Mucosa of rectum (tissue), 2 donors: Measurements from ENCODE around the gene TGDS.
A peak's percentile ranks its signal among the peaks of the same experiment; 100 is the strongest.
"Not testable (repeated sequence)": the region's sequence is repeated elsewhere in the genome, so short reads cannot be mapped to it uniquely, and the experiment has no call there.

ENCODE experiments used
- H3K27ac ChIP-seq, 2 donors: one replicate each; pipeline ENCODE4 v1.7.0; 2013; ENCODE audit warnings: inconsistent platforms in 2 of 2, low read depth in 2 of 2, low read length in 2 of 2
- H3K27me3 ChIP-seq, 2 donors: one replicate each; pipeline ENCODE4 v1.7.0; 2013; ENCODE audit warnings: low read length in 2 of 2; ENCODE audit not compliant: control insufficient read depth in 2 of 2, insufficient read depth in 2 of 2
- H3K36me3 ChIP-seq, 2 donors: one replicate each; pipeline ENCODE4 v1.7.0; 2013; ENCODE audit warnings: low read length in 2 of 2; ENCODE audit not compliant: control insufficient read depth in 2 of 2, insufficient read depth in 2 of 2
- H3K4me1 ChIP-seq, 2 donors: one replicate each; pipeline ENCODE4 v1.7.0; 2013; ENCODE audit warnings: low read length in 2 of 2, mild to moderate bottlenecking in 1 of 2; ENCODE audit not compliant: control insufficient read depth in 2 of 2, insufficient read depth in 2 of 2
- H3K4me3 ChIP-seq, 2 donors: one replicate each; pipeline ENCODE4 v1.7.0; 2013; ENCODE audit warnings: low read length in 2 of 2
- H3K9ac ChIP-seq, 2 donors: one replicate each; pipeline ENCODE4 v1.7.0; 2013; ENCODE audit warnings: low read length in 2 of 2, low read depth in 1 of 2, mild to moderate bottlenecking in 1 of 2
- H3K9me3 ChIP-seq, 2 donors: one replicate each; pipeline ENCODE4 v1.7.0; 2013; ENCODE audit warnings: low read length in 2 of 2; ENCODE audit not compliant: control insufficient read depth in 2 of 2
- donor health status: healthy.
- donor health status: Normal muscosa, but diverticular disease.

TGDS gene

GRCh38 chr13:94595950-94596574 lies at the start of gene TGDS:
TSS of gene TGDS (minus strand) at chr13:94596152. CDS start at chr13:94596136, 16 bp downstream.
- Histone ChIP-seq H3K9ac (peak within 1 kb of the TSS; percentile 91 to 94), H3K4me1 (peaks cover 14 to 21% of the 10 kb centered on the region in 2 donors), H3K27me3 (no peaks in the 10 kb centered on the region), H3K27ac (peak within 1 kb of the TSS; percentile 66 to 75), H3K9me3 (no peaks in the 10 kb centered on the region), H3K4me3 (peak within 1 kb of the TSS; percentile 96 to 99), H3K36me3 (peaks cover 5 to 12% of the 10 kb centered on the region in 2 donors)

- Histone ChIP-seq H3K4me1 (no peaks in the 10 kb centered on the region), H3K27ac (no peak overlapping the region), H3K9ac (no peak overlapping the region), H3K9me3 (no peaks in the 10 kb centered on the region), H3K27me3 (no peaks in the 10 kb centered on the region), H3K36me3 (no peaks in the 10 kb centered on the region), H3K4me3 (no peak overlapping the region)
Measured at GRCh38 chr13:94641409-94641941, 45.5 kb upstream of the TGDS start.

GRCh38 chr13:94640721-94641120 lies 44.8 kb upstream of the TGDS start:
- H3K36me3 ChIP-seq = no peaks in the 10 kb centered on the region
- no peaks in the 10 kb centered on the region for H3K4me1 ChIP-seq
- no peak overlapping the region for H3K27ac ChIP-seq
- no peaks in the 10 kb centered on the region for H3K27me3 ChIP-seq
- no peak overlapping the region for H3K4me3 ChIP-seq
- H3K9ac ChIP-seq = no peak overlapping the region
- no peaks in the 10 kb centered on the region for H3K9me3 ChIP-seq

- H3K4me1 ChIP-seq, H3K27ac ChIP-seq, H3K27me3 ChIP-seq, H3K9ac ChIP-seq, H3K4me3 ChIP-seq, H3K9me3 ChIP-seq, H3K36me3 ChIP-seq: not testable (repeated sequence)
Measured at GRCh38 chr13:94637677-94638076, 41.7 kb upstream of the TGDS start.

GRCh38 chr13:94636942-94637578 lies 41.1 kb upstream of the TGDS start:
- Histone ChIP-seq H3K9me3 (no peaks in the 10 kb centered on the region), H3K4me3 (no peak overlapping the region), H3K4me1 (no peaks in the 10 kb centered on the region), H3K27ac (no peak overlapping the region), H3K36me3 (no peaks in the 10 kb centered on the region), H3K27me3 (no peaks in the 10 kb centered on the region), H3K9ac (no peak overlapping the region)

- H3K9ac ChIP-seq, H3K9me3 ChIP-seq, H3K36me3 ChIP-seq, H3K4me1 ChIP-seq, H3K4me3 ChIP-seq, H3K27me3 ChIP-seq, H3K27ac ChIP-seq: not testable (repeated sequence)
Measured at GRCh38 chr13:94636096-94636495, 40.1 kb upstream of the TGDS start.

GRCh38 chr13:94632226-94632980 lies 36.5 kb upstream of the TGDS start:
- H3K36me3 ChIP-seq = peaks cover 0 to 13% of the 10 kb centered on the region in 2 donors
- no peak overlapping the region for H3K27ac ChIP-seq
- no peak overlapping the region for H3K9ac ChIP-seq
- no peak overlapping the region for H3K4me3 ChIP-seq
- H3K9me3 ChIP-seq = no peaks in the 10 kb centered on the region
- no peaks in the 10 kb centered on the region for H3K27me3 ChIP-seq
- H3K4me1 ChIP-seq = no peaks in the 10 kb centered on the region

- no peak overlapping the region for H3K4me3 ChIP-seq
- H3K27ac ChIP-seq = no peak overlapping the region
- no peaks in the 10 kb centered on the region for H3K9me3 ChIP-seq
- H3K36me3 ChIP-seq = peaks cover 0 to 16% of the 10 kb centered on the region in 2 donors
- no peaks in the 10 kb centered on the region for H3K4me1 ChIP-seq
- H3K27me3 ChIP-seq = no peaks in the 10 kb centered on the region
- no peak overlapping the region for H3K9ac ChIP-seq
Measured at GRCh38 chr13:94630858-94631257, 34.9 kb upstream of the TGDS start.

- H3K27me3 ChIP-seq = no peaks in the 10 kb centered on the region
- H3K9ac ChIP-seq = no peak overlapping the region
- H3K36me3 ChIP-seq = peaks cover 14 to 18% of the 10 kb centered on the region in 2 donors
- no peaks in the 10 kb centered on the region for H3K4me1 ChIP-seq
- no peak overlapping the region for H3K27ac ChIP-seq
- no peak overlapping the region for H3K4me3 ChIP-seq
- H3K9me3 ChIP-seq = no peaks in the 10 kb centered on the region
Measured at GRCh38 chr13:94623316-94623715, 27.4 kb upstream of the TGDS start.

- Histone ChIP-seq H3K9me3 (no peaks in the 10 kb centered on the region), H3K9ac (no peak overlapping the region), H3K36me3 (peaks cover 11 to 14% of the 10 kb centered on the region in 2 donors), H3K27me3 (no peaks in the 10 kb centered on the region), H3K27ac (no peak overlapping the region), H3K4me1 (no peaks in the 10 kb centered on the region), H3K4me3 (no peak overlapping the region)
Measured at GRCh38 chr13:94622344-94622743, 26.4 kb upstream of the TGDS start.
